GM18861 (cell line): ENCODE data around the gene PELI3.
"Not testable (repeated sequence)": the region's sequence is repeated elsewhere in the genome, so short reads cannot be mapped to it uniquely, and the experiment has no call there.

Experiments used
- ATAC-seq: cut with Tn5 transposase; IDR thresholded peaks from one replicate; pipeline ENCODE4 v1.9.1; 2021; ENCODE audit not compliant: unreplicated experiment

PELI3 gene

GRCh38 chr11:66466225-66467033, at the start of gene PELI3:
PELI3 (plus strand) TSS chr11:66466905; CDS start chr11:66468129, 1,224 bp downstream.
- peak; percentile 68 for ATAC-seq

- ATAC-seq: no peak
Observed at GRCh38 chr11:66417000-66417399, 49.7 kb upstream of the PELI3 start.

- no peak for ATAC-seq
Observed at GRCh38 chr11:66418168-66418985, 48.3 kb upstream of the PELI3 start.

GRCh38 chr11:66418986-66419308, 47.8 kb upstream of the PELI3 start:
- ATAC-seq: no peak

GRCh38 chr11:66419825-66420224, 46.9 kb upstream of the PELI3 start:
- no peak for ATAC-seq

- ATAC-seq: no peak
Observed at GRCh38 chr11:66420671-66421476, 45.8 kb upstream of the PELI3 start, which contains the start of gene NPAS4. NPAS4 (plus strand) TSS chr11:66421035; CDS start chr11:66421180, 145 bp downstream.

GRCh38 chr11:66421492-66422205, 45.1 kb upstream of the PELI3 start:
- ATAC-seq: no peak

- ATAC-seq: no peak
Observed at GRCh38 chr11:66426314-66426713, 40.4 kb upstream of the PELI3 start.

GRCh38 chr11:66428933-66429332, 37.8 kb upstream of the PELI3 start:
- ATAC-seq: no peak

- no peak for ATAC-seq
Observed at GRCh38 chr11:66429983-66430602, 36.6 kb upstream of the PELI3 start.

- ATAC-seq: not testable (repeated sequence)
Observed at GRCh38 chr11:66431287-66431686, 35.4 kb upstream of the PELI3 start.

- not testable (repeated sequence) for ATAC-seq
Observed at GRCh38 chr11:66431871-66432329, 34.8 kb upstream of the PELI3 start.

- no peak for ATAC-seq
Observed at GRCh38 chr11:66432597-66432996, 34.1 kb upstream of the PELI3 start.

GRCh38 chr11:66437979-66438503, 28.7 kb upstream of the PELI3 start:
- ATAC-seq: no peak

- ATAC-seq: peak; percentile 95
Observed at GRCh38 chr11:66438504-66439466, 27.9 kb upstream of the PELI3 start, which contains the start of gene MRPL11. MRPL11 (minus strand) TSS chr11:66438848; CDS start chr11:66438754, 94 bp downstream.

GRCh38 chr11:66440101-66440939, 26.4 kb upstream of the PELI3 start:
- not testable (repeated sequence) for ATAC-seq

GRCh38 chr11:66440940-66441282, 25.8 kb upstream of the PELI3 start:
- not testable (repeated sequence) for ATAC-seq

GRCh38 chr11:66443602-66444001, 23.1 kb upstream of the PELI3 start:
- ATAC-seq: no peak
